IPS-18c (cell line): ENCODE data around the gene PSMD1.
A peak's percentile ranks its signal among the peaks of the same experiment; 100 is the strongest.
"Not testable (repeated sequence)": the region's sequence is repeated elsewhere in the genome, so short reads cannot be mapped to it uniquely, and the experiment has no call there.

Experiments used
- H3K4me3 ChIP-seq: 2 replicates; pipeline ENCODE4 v1.7.0; 2013; ENCODE audit warnings: low read depth, mild to moderate bottlenecking, low read length, moderate library complexity; ENCODE audit not compliant: insufficient read depth
- H3K9me3 ChIP-seq: one replicate; pipeline ENCODE4 v1.6.1; 2013; ENCODE audit warnings: mild to moderate bottlenecking, low read length, moderate library complexity; ENCODE audit not compliant: control insufficient read depth, insufficient read depth

PSMD1 gene

DNA sequence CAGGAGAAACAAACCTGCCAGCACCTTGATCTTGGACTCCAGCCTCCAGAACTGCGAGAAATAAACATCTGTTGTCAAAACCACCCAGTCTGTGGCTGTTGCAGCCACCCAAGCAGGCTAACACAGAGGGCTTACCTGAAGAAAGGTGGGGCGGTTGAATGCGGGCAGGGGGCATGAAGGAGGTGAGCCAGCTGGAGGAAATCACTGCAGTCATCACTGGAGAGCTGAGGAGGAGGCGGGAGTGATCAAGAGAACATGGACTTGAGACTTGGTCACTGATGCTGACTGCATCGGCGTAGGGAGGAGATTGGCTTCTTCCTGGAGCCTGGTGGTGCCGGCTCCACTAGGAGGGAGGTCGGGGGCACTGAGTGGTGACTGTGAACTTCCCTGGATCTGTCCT is 127.2 kb downstream of the PSMD1 start:
- H3K9me3 ChIP-seq, result no peaks in the 10 kb centered on the region
- H3K4me3 ChIP-seq, result no peak overlapping the region

DNA sequence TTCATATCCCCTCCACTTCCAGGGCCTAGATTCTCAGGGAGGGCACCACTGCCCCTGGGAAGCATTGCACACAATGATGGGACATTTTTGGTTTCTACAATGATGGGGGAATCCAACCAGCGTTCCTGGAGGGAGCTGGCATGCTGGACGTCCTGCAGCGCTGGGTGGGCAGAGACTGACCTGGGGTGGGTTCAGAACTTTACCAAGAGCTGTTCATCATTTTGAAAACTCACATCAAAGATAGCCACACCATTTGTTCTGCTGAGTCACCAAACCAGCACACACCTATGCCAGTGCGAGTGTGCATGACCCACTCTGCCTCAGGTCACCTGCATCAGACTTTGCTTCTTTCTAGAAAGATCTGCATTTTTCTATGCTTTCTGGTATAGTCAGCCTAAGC is 127.7 kb downstream of the PSMD1 start:
- no peak overlapping the region for H3K4me3 ChIP-seq
- no peaks in the 10 kb centered on the region for H3K9me3 ChIP-seq

DNA sequence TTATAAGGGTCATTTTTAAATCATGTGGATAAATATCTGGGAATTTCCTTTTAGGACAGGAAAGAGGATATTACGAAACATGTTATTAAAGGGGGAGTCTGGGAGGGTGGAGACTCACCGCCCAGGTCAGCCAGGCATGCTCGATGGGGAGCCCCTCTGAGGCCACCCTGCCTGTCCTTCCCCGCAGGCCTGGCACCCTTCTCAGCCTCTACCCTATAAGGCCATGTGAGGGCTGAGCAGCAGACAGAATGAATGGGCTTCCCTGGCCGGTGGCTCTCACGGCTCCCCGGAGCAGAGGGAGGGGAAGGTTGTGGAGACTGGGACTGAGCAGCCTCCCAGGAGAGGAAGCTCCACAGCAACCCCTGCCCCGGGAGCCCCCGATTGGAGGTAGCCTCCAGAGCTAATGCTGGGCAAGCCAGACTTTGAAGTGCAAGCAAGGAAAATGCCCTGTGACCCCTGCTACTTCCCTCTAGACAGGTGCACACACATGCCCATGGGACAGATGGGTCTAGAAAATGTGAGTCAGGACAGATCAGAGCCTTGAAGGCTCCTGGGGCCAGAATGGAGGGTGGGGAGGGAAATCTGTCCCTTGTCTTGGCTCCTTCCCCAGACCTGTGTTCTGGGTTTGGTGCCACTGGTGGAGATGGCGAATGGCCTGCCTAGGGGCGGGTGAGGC is 128.5 kb downstream of the PSMD1 start:
- no peaks in the 10 kb centered on the region for H3K9me3 ChIP-seq
- no peak overlapping the region for H3K4me3 ChIP-seq

DNA sequence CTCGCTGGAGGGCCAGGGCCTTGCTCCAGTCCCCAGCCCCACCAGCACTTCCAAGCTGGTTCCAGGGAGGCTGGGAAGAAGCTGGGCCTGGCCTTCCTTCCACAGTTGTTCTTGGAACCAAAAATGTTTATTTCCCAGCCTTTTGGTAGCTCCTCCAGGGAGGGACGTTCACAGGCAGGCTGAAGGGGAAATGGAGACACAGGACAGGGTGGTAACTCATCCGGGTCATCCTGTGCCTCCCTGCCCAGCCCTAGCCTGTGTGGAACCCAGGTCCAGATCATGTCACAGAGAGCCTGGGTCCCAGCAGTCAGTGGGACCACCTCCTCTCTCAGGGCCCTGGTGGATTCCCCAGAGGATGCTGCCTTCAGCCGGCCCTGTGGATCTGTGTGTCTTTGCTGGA is 129.2 kb downstream of the PSMD1 start:
- H3K9me3 ChIP-seq, result no peaks in the 10 kb centered on the region
- H3K4me3 ChIP-seq, result no peak overlapping the region

DNA sequence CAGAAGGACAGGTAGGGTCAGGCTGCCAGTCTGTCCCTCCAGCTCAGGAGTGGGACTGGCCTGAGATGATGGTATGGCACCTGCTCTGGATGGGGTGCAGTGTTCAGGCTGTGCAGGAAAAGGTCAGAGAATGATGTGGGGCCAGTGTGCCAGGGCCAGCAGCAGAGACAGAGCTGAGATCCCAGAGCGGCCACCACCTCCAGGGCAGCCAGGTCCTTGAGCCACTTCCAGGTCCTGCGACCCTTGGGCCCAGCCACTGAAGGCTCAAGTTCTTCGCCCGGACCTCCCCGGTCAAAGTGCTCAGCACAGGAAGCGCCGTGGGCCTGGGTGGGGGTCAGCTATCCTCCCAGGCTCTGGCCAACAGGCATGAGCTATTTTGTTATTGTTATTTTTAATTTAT is 129.7 kb downstream of the PSMD1 start:
- Histone ChIP-seq H3K4me3 (no peak overlapping the region), H3K9me3 (no peaks in the 10 kb centered on the region)

DNA sequence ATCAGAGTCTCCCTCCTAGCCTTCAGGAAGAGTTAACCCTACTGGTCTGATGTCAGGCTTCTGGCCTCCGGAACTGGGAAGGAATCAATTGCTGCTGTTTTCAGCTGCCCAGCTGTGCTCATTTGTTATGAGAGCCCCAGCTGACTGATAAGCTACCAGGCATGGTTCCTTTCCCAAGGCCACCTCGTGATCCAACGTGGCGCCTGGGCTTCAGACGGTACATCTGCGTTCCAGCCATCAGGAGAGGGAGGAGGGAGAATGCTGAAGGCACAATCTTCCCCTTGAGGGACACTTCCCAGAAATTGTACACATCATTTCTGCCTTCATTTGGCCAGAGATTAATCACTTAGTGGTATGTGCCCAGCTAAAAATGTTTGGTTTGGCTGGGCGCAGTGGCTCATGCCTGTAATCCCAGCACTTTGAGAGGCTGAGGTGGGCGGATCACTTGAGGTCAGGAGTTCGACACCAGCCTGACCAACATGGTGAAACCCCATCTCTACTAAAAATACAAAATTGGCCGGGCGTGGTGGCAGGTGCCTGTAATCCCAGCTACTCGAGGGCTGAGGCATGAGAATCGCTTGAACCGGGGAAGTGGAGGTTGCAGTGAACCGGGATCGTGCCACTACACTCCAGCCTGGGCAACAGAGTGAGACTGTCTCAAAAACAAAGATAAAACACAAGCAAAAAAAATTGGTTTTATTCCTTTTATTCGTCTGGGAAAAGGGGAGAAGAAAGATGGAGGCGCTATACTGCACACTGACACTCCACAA is 131.3 kb downstream of the PSMD1 start:
- no peaks in the 10 kb centered on the region for H3K9me3 ChIP-seq
- no peak overlapping the region for H3K4me3 ChIP-seq

DNA sequence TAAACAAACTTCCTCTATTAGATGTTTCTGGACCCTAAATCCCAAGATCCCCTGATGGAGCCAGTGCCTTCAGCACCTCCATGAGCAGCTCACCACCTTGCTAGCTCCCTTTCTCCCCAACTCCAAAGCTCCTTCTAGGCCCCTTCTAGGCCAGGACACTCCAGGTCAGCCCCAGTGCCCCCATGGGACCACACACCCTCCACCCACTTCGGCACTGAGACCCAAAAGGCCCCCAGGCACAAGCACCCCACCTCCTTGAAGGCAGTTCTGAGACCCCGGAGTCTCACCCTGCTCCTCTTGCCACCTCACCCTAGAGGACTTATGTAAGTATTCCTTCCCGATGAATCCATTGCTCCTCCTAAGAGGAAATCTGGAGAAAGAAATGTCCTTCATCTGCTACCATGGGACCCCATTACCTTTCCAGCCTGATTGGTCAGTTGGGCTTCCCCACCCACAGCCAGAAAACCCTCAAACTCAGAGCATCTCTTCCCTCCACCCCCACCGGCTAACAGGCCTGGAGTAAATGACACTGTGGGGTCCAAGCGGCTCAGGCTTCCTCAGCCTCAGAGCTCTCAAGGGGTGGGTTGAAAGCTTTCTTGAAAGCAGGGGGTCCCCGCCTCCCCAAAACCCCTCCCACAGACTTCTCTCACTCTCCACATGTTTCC is 132.0 kb downstream of the PSMD1 start:
- no peak overlapping the region for H3K4me3 ChIP-seq

DNA sequence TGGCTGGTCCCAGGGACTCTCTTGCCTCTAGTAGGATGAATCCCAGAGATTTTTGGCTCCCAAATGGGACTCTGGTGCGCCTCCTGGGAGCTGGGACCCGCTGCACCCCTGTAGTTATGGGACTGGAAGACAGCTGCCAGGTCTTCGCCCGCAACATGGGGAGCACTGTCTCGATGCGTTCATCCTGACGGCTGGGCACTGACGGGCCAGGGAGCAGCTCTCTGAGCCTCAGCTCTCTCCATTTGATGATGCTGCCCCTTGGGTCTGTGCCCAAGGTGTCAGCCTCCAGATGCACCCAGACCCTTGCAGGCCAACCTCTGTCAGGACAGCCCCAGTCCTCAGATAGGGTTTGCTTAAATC is 132.5 kb downstream of the PSMD1 start:
- no peak overlapping the region for H3K4me3 ChIP-seq
- no peaks in the 10 kb centered on the region for H3K9me3 ChIP-seq

More for the DNA sequence above, 132.0 kb downstream of the PSMD1 start:
- no peaks in the 10 kb centered on the region for H3K9me3 ChIP-seq

DNA sequence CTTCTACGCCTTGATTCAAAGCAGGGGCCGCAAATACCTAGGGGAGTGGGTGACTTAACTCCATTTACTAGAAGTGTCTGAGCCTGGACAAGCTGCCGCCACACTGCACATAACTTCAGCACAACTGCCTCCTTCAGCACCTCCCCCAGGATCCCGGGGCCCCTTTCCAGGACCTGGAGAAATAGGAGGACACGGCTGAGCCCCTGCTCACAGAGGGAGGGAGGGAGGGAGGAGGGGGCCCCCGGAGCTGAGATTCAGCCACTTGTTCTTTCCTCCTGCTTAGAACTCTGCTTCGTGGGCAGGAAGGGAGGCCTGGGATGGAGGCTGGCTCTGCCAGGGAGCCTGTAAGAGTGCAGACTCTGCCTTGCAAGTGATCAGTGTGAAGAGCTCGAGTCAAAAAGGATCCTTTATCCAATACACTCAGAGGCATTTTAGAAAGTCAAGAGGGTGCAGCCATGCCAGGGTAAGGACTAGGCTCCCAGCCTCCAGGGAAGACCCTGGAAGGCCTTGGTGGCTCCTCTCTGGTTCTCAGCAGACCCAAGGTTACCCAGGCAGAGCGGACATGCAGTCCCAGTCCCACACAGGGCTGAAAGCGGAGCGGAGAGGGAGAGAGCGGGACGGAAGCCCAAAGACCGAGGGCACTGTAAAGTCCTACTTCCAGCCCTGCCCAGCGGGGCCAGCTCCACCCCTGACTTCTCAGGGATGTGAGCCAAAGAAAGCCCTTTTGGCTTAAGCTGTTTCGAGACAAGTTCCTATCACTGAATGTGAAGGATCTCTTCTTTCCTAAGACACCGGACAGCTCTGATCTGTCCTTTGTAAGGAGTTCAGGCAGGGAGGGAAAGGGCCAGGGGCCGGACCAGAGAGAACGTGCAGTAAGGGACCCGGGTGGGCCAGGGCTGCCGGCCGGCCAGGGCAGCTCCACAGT is 133.2 kb downstream of the PSMD1 start:
- H3K4me3 ChIP-seq, result no peak overlapping the region
- no peaks in the 10 kb centered on the region for H3K9me3 ChIP-seq

DNA sequence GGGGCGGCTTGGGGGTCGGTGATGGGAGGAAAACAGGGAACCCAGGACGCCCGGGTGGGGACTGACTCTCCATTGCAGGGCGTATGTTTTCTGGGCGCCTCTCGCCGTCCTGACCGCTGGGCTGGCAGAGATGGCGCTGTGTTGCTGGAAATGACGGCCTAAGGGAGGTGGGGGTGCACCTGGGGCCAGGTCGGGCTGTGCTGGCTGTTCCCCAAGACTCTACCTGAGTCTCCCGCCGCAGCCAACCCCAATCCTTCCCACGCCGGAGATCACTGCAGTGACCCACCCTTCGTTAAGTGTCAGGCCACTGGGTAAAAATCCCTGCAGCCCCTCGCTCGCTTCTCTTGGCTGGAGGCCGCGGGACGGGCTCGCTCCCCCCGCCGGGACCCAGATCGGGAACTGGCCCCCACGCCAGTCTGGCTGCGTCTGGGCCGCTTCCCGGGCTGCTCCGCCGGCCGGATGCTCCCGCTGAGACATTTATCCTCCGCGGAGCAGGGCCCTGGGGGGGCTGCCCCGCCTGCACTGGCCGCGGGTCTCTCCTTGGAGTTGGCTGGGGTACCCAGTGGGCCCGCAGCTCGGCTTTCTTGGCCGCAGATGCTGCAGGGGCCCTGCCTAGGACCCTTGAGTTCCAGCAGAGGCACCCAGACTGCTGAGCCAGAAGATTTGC is 134.0 kb downstream of the PSMD1 start:
- Histone ChIP-seq H3K4me3 (peak overlapping the region; percentile 40; the same call in 1 of the 2 replicates), H3K9me3 (no peaks in the 10 kb centered on the region)

DNA sequence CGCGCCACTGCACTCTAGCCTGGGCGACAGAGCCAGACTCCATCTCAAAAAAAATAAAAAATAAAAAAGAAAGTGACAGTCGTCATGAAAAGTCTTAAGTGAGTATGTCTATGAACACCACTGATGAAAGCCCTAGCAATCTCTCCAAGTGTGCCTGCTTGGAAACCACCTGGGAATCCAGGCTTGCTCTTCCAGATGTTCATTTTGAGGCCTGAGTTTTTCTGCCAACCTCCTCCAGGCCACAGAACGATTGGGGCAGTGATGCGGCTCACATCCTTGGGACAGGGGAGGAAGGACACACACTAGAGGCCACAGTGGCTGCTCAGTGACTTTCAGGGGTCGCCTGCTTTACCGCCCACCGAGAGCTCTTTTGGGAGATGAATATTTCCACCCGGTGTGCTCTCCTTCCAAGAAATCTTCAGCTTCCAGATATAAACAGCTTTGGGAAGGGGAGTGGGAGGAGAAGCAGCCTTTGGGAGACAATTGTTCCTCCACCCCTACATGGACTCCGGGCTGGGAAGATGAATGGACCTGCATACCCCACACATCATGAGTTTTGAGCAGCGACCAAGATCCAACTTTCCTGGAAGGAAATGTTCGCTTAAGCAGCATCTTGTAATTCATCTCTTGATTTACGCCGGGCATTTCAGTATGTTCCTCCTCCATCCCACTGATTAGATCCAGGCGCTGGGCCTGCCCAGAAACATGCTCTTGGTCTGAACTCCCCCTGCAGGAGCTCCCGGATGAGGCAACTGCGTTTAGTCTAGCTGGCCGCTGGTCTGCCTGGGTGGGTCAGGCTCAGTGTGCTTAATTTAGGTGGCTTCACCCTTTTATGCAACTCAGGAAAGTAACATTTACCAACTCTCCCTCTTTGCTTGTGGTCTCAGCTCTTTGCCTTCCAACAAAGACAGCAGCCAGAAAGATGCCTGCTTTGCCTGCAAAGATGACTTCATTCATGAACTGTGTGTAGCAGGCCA is 135.5 kb downstream of the PSMD1 start:
- no peak overlapping the region for H3K4me3 ChIP-seq

DNA sequence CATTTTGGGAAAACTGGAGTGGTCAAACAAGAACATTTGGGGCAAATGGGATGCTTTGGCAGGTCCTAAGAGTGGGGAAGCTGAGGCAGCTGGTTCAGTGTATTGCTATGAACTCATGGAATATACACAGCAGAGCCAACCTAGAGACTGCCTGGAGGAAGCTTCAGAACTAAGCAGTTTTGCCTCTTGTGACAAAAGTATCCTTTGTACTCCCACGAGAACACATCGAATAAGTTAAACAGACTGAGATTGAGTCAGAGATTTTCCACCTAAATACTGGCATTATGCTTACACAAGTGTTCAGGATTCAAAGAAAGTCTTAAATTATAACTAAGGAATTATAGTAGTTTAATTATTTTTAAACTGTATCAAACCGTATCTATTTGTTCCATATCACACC is 136.5 kb downstream of the PSMD1 start:
- no peak overlapping the region for H3K4me3 ChIP-seq

More for the DNA sequence above, 135.5 kb downstream of the PSMD1 start:
- no peaks in the 10 kb centered on the region for H3K9me3 ChIP-seq

DNA sequence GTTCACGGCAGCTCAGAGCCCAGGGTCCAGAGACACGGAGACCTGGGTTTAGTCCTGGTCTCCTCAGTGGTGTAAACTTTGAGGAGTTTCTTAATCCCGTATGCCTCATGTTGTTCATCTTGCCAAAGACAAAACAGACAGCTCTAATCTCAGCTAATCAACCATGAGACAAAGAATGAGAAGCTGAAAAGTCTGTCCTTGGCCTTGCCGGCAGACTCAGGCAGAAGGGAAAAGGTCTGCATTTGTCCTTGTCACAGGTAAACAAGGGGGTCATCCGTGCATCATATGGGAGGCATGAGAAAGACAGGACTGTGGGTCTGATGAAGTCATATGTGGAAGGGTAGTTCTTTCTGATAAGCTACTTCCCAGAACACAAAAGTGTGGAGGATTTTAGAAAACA is 139.9 kb downstream of the PSMD1 start:
- H3K4me3 ChIP-seq, result no peak overlapping the region
- no peaks in the 10 kb centered on the region for H3K9me3 ChIP-seq

More for the DNA sequence above, 136.5 kb downstream of the PSMD1 start:
- H3K9me3 ChIP-seq, result no peaks in the 10 kb centered on the region

DNA sequence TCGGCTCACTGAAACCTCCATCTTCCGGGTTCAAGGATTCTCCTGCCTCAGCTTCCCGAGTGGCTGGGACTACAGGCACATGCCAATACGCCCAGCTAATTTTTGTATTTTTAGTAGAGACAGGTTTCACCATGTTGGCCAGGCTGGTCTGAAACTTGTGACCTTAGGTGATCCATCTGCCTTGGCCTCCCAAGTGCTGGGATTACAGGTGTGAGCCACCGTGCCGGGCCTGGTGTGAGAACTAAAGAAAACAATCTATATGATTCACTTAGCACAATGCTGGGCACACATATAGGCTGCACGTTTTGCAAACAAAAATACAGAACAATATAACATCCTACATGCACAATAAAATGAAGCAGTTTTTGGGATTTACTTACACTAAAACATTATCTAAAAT is 140.5 kb downstream of the PSMD1 start:
- not testable (repeated sequence) for H3K4me3 ChIP-seq, H3K9me3 ChIP-seq

DNA sequence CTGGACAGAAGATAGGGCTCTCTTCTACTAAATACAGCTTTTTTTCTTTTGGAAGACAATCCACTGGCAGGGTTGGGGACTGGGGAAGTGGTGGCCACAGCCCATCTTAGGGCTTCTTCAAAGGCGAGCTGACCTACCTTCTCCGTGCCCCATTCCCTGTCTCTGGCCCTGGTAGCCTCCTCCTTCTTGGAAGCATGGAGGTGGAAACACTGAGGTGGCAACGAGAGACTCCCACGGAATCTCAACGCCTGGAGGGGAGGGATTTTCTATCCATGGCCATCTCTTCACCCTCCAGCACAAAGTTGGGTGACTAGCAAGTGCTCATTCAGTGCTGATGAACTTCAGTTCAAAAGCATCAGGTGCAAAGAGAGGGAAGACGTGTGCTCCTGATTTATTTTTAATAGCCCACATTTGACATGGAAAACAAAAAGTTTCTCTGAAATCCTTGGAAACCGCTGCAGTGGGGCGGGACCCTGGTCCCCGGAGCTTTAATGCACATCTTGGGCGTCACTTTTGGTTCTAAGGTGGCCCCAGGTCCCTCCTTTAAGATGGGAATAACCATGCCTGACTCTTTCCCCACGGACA is 141.1 kb downstream of the PSMD1 start:
- no peaks in the 10 kb centered on the region for H3K9me3 ChIP-seq
- peak overlapping the region; percentile 97 for H3K4me3 ChIP-seq
